Measurements from ENCODE around the gene ADCY10.

The ADCY10 gene

GRCh38 chr1:167882376-167882775 lies 31.6 kb downstream of the ADCY10 start:
- no peak for DNase-seq (ENCODE audit: extremely low read depth, low read depth)
- TF ChIP-seq CTCF (IDR thresholded peaks at IDR 0.05; ENCODE audit: low read depth, low read length) = no peak

- DNase-seq (ENCODE audit: extremely low read depth, low read depth) = no peak
- no peak for TF ChIP-seq CTCF (IDR thresholded peaks at IDR 0.05; ENCODE audit: low read depth, low read length)
These were observed 32.1 kb downstream of the ADCY10 start for GRCh38 chr1:167881786-167882185.

GRCh38 chr1:167881069-167881468 lies 32.9 kb downstream of the ADCY10 start:
- DNase-seq (ENCODE audit: extremely low read depth, low read depth) = no peak
- no peak for TF ChIP-seq CTCF (IDR thresholded peaks at IDR 0.05; ENCODE audit: low read depth, low read length)

- TF ChIP-seq CTCF (IDR thresholded peaks at IDR 0.05; ENCODE audit: low read depth, low read length) = no peak
- DNase-seq (ENCODE audit: extremely low read depth, low read depth) = no peak
These were observed 33.3 kb downstream of the ADCY10 start for GRCh38 chr1:167880580-167881021.

- DNase-seq (ENCODE audit: extremely low read depth, low read depth) = no peak
- TF ChIP-seq CTCF (IDR thresholded peaks at IDR 0.05; ENCODE audit: low read depth, low read length) = no peak
These were observed 34.4 kb downstream of the ADCY10 start for GRCh38 chr1:167879508-167879907.

GRCh38 chr1:167878372-167879160 lies 35.4 kb downstream of the ADCY10 start:
- no peak for TF ChIP-seq CTCF (IDR thresholded peaks at IDR 0.05; ENCODE audit: low read depth, low read length)
- DNase-seq (ENCODE audit: extremely low read depth, low read depth) = no peak

GRCh38 chr1:167876597-167877175 lies 37.2 kb downstream of the ADCY10 start:
- TF ChIP-seq CTCF (IDR thresholded peaks at IDR 0.05; ENCODE audit: low read depth, low read length) = no peak
- no peak for DNase-seq (ENCODE audit: extremely low read depth, low read depth)
